HFFc6 (cell line): ENCODE measurements around the gene FGF9. TPM values are rescaled to one million over a fixed set of nuclear protein-coding genes. Genes with fewer than 3 reads are reported as not detected.

Experiments
- DNase-seq: peaks from one replicate; pipeline ENCODE4 v3.0.0-alpha.2; 2018
- H3K27ac Mint-ChIP-seq: 2 replicates; pipeline ENCODE4 v1.8.0; 2020; ENCODE audit warnings: mild to moderate bottlenecking, mixed read lengths
- H3K27me3 Mint-ChIP-seq: 2 replicates; pipeline ENCODE4 v1.8.0; 2021; ENCODE audit warnings: mild to moderate bottlenecking, moderate library complexity, mixed read lengths; ENCODE audit not compliant: insufficient read depth
- H3K36me3 Mint-ChIP-seq: 2 replicates; pipeline ENCODE4 v1.8.0; 2021; ENCODE audit warnings: low read depth, mixed read lengths
- H3K4me1 Mint-ChIP-seq: 2 replicates; pipeline ENCODE4 v1.8.0; 2020; ENCODE audit warnings: low read depth, mixed read lengths
- H3K4me3 Mint-ChIP-seq: 2 replicates; pipeline ENCODE4 v1.8.0; 2020; ENCODE audit warnings: mild to moderate bottlenecking, moderate library complexity, mixed read lengths
- H3K9me3 Mint-ChIP-seq: 2 replicates; pipeline ENCODE4 v1.8.0; 2020; ENCODE audit warnings: mild to moderate bottlenecking, mixed read lengths
- CTCF ChIP-seq: fragments of 200-600 bp; sonication (generic); IDR thresholded peaks from 2 replicates; pipeline ENCODE4 v1.5.0; 2021; ENCODE audit warnings: antibody characterized with exemption, mild to moderate bottlenecking
- total RNA-seq, 6 experiments: library from RNA; stranded (reverse); fragmentation: NEBNext Ultra II Directional; extraction: Animal tissue kit (Norgen Biotek cat#: 25700); gene quantifications; 2 replicates in 1 of 6; 3 replicates in 5 of 6; pipeline ENCODE4 v1.2.3, GENCODE V29; 2021

Gene FGF9
- total RNA-seq, 6 experiments from 2014 or later: not detected

GRCh38 chr13:21638319-21639282 lies 32.3 kb upstream of the FGF9 start:
- no peaks in the 10 kb centered on the region for H3K36me3 Mint-ChIP-seq
- peak; percentile 40 for DNase-seq
- H3K27me3 Mint-ChIP-seq: peaks cover 8% of the 10 kb centered on the region
- H3K27ac Mint-ChIP-seq: no peak overlapping the region
- peak; percentile 96 for TF ChIP-seq CTCF
- H3K4me1 Mint-ChIP-seq: peaks cover 12% of the 10 kb centered on the region
- no peak overlapping the region for H3K4me3 Mint-ChIP-seq
- no peaks in the 10 kb centered on the region for H3K9me3 Mint-ChIP-seq

GRCh38 chr13:21639561-21639960 lies 31.3 kb upstream of the FGF9 start:
- H3K4me1 Mint-ChIP-seq: peaks cover 12% of the 10 kb centered on the region
- no peak for DNase-seq
- no peaks in the 10 kb centered on the region for H3K9me3 Mint-ChIP-seq
- H3K4me3 Mint-ChIP-seq: no peak overlapping the region
- H3K36me3 Mint-ChIP-seq: no peaks in the 10 kb centered on the region
- H3K27me3 Mint-ChIP-seq: peaks cover 8% of the 10 kb centered on the region
- no peak for TF ChIP-seq CTCF
- H3K27ac Mint-ChIP-seq: no peak overlapping the region

- DNase-seq: no peak
- Mint-ChIP-seq H3K27ac (no peak overlapping the region), H3K4me1 (peaks cover 12% of the 10 kb centered on the region), H3K36me3 (no peaks in the 10 kb centered on the region), H3K4me3 (no peak overlapping the region), H3K27me3 (peaks cover 6% of the 10 kb centered on the region), H3K9me3 (no peaks in the 10 kb centered on the region)
- TF ChIP-seq CTCF: no peak
These were observed 29.2 kb upstream of the FGF9 start for GRCh38 chr13:21641629-21642028.

GRCh38 chr13:21657538-21657937 lies 13.3 kb upstream of the FGF9 start:
- Mint-ChIP-seq H3K4me3 (no peak overlapping the region), H3K27ac (no peak overlapping the region), H3K36me3 (no peaks in the 10 kb centered on the region), H3K4me1 (peaks cover 8% of the 10 kb centered on the region), H3K27me3 (peaks cover 2% of the 10 kb centered on the region; the same call in 1 of the 2 replicates), H3K9me3 (no peaks in the 10 kb centered on the region)
- peak; percentile 66 for DNase-seq
- TF ChIP-seq CTCF: no peak

GRCh38 chr13:21659087-21659486 lies 11.8 kb upstream of the FGF9 start:
- no peak for DNase-seq
- Mint-ChIP-seq H3K4me3 (no peak overlapping the region), H3K36me3 (no peaks in the 10 kb centered on the region), H3K27ac (no peak overlapping the region), H3K27me3 (peaks cover 2% of the 10 kb centered on the region; the same call in 1 of the 2 replicates), H3K4me1 (peaks cover 8% of the 10 kb centered on the region), H3K9me3 (no peaks in the 10 kb centered on the region)
- TF ChIP-seq CTCF: no peak
